Nephron progenitor cell (in vitro differentiated cells): Measurements from ENCODE around the gene BHLHE23.

Source experiments
- DNase-seq: peaks from one replicate; pipeline ENCODE4 v3.0.0; 2021
- H3K27ac Mint-ChIP-seq: 2 replicates; pipeline ENCODE4 v1.8.0; 2021; ENCODE audit warnings: mild to moderate bottlenecking, moderate library complexity, mixed read lengths
- H3K27me3 Mint-ChIP-seq: 2 replicates; pipeline ENCODE4 v1.8.0; 2021; ENCODE audit warnings: mild to moderate bottlenecking, low read depth, mixed read lengths; ENCODE audit not compliant: poor library complexity
- H3K36me3 Mint-ChIP-seq: 2 replicates; pipeline ENCODE4 v1.8.0; 2021; ENCODE audit warnings: low read depth, mixed read lengths
- H3K4me1 Mint-ChIP-seq: 2 replicates; pipeline ENCODE4 v1.8.0; 2021; ENCODE audit warnings: mixed read lengths
- H3K4me3 Mint-ChIP-seq: 2 replicates; pipeline ENCODE4 v1.8.0; 2021; ENCODE audit warnings: mild to moderate bottlenecking, moderate library complexity, mixed read lengths
- H3K9me3 Mint-ChIP-seq: 2 replicates; pipeline ENCODE4 v1.8.0; 2021; ENCODE audit warnings: mild to moderate bottlenecking, moderate library complexity, mixed read lengths
- CTCF ChIP-seq: fragments of 200-600 bp; sonication (generic); IDR thresholded peaks from 2 replicates; pipeline ENCODE4 v1.5.0; 2021; ENCODE audit warnings: antibody characterized with exemption

Gene BHLHE23

GRCh38 chr20:62984666-62985443 lies 21.9 kb downstream of the BHLHE23 start:
- TF ChIP-seq CTCF, result no peak
- no peaks in the 10 kb centered on the region for H3K36me3 Mint-ChIP-seq
- H3K4me1 Mint-ChIP-seq, result peaks cover 40% of the 10 kb centered on the region
- H3K27me3 Mint-ChIP-seq, result peaks cover 40% of the 10 kb centered on the region
- DNase-seq, result no peak
- no peak overlapping the region for H3K27ac Mint-ChIP-seq
- H3K4me3 Mint-ChIP-seq, result no peak overlapping the region
- H3K9me3 Mint-ChIP-seq, result no peaks in the 10 kb centered on the region

- no peak for DNase-seq
- H3K4me3 Mint-ChIP-seq, result no peak overlapping the region
- H3K4me1 Mint-ChIP-seq, result peaks cover 54% of the 10 kb centered on the region
- no peak overlapping the region for H3K27ac Mint-ChIP-seq
- H3K9me3 Mint-ChIP-seq, result no peaks in the 10 kb centered on the region
- TF ChIP-seq CTCF, result no peak
- H3K27me3 Mint-ChIP-seq, result peaks cover 31% of the 10 kb centered on the region
- H3K36me3 Mint-ChIP-seq, result no peaks in the 10 kb centered on the region
These were observed 23.6 kb downstream of the BHLHE23 start for GRCh38 chr20:62983210-62983609.

GRCh38 chr20:62982124-62983075 lies 24.4 kb downstream of the BHLHE23 start:
- peaks cover 56% of the 10 kb centered on the region for H3K4me1 Mint-ChIP-seq
- DNase-seq, result no peak
- no peaks in the 10 kb centered on the region for H3K9me3 Mint-ChIP-seq
- H3K27me3 Mint-ChIP-seq, result peaks cover 31% of the 10 kb centered on the region
- no peak for TF ChIP-seq CTCF
- no peak overlapping the region for H3K4me3 Mint-ChIP-seq
- H3K36me3 Mint-ChIP-seq, result no peaks in the 10 kb centered on the region
- no peak overlapping the region for H3K27ac Mint-ChIP-seq

GRCh38 chr20:62980970-62981369 lies 25.8 kb downstream of the BHLHE23 start:
- H3K4me3 Mint-ChIP-seq, result no peak overlapping the region
- TF ChIP-seq CTCF, result no peak
- H3K9me3 Mint-ChIP-seq, result no peaks in the 10 kb centered on the region
- no peak overlapping the region for H3K27ac Mint-ChIP-seq
- H3K36me3 Mint-ChIP-seq, result no peaks in the 10 kb centered on the region
- DNase-seq, result peak; percentile 55
- H3K4me1 Mint-ChIP-seq, result peaks cover 65% of the 10 kb centered on the region
- H3K27me3 Mint-ChIP-seq, result peaks cover 33% of the 10 kb centered on the region

GRCh38 chr20:62980380-62980960 lies 26.3 kb downstream of the BHLHE23 start:
- no peaks in the 10 kb centered on the region for H3K36me3 Mint-ChIP-seq
- H3K4me1 Mint-ChIP-seq, result peaks cover 70% of the 10 kb centered on the region
- peaks cover 38% of the 10 kb centered on the region for H3K27me3 Mint-ChIP-seq
- no peaks in the 10 kb centered on the region for H3K9me3 Mint-ChIP-seq
- no peak overlapping the region for H3K27ac Mint-ChIP-seq
- DNase-seq, result no peak
- H3K4me3 Mint-ChIP-seq, result no peak overlapping the region
- no peak for TF ChIP-seq CTCF
